Measurements from ENCODE around the gene MAPK1IP1L.

Gene MAPK1IP1L

GRCh38 chr14:55085060-55085660 is 33.7 kb downstream of the MAPK1IP1L start:
- H3K27ac ChIP-seq (replicated peaks; ENCODE audit: low read length) = no peak overlapping the region
- no peaks in the 10 kb centered on the region for H3K9me3 ChIP-seq (replicated peaks in 1 of 2; ENCODE audit: control insufficient read depth in 2 of 2, insufficient read depth in 1 of 2, low read depth in 1 of 2, low read length in 2 of 2)
- no peak overlapping the region for H3K4me3 ChIP-seq (ENCODE audit: low read length in 2 of 2)
- no peak overlapping the region for H2BK120ac ChIP-seq (ENCODE audit: low read depth, low read length)
- H2AFZ ChIP-seq (ENCODE audit: low read length) = peak overlapping the region; percentile 1
- no peak overlapping the region for H3K18ac ChIP-seq (ENCODE audit: low read length)
- H3K36me3 ChIP-seq (replicated peaks in 1 of 2; ENCODE audit: control insufficient read depth in 2 of 2, insufficient read depth in 2 of 2, low read length in 2 of 2) = no peaks in the 10 kb centered on the region
- H3K23ac ChIP-seq (ENCODE audit: low read depth, low read length, poor library complexity) = no peak overlapping the region
- no peak overlapping the region for H4K91ac ChIP-seq (ENCODE audit: low read depth, low read length, poor library complexity)
- no peak overlapping the region for H2BK15ac ChIP-seq (ENCODE audit: low read length)
- H3K4ac ChIP-seq (ENCODE audit: low read length) = no peak overlapping the region
- H3K79me1 ChIP-seq (ENCODE audit: low read depth, low read length) = no peaks in the 10 kb centered on the region
- DNase-seq (ENCODE audit: low spot score) = no peak
- H3K9ac ChIP-seq (ENCODE audit: low read depth, low read length, poor library complexity) = no peak overlapping the region
- no peaks in the 10 kb centered on the region for H3K27me3 ChIP-seq (ENCODE audit: control insufficient read depth in 3 of 3, insufficient read depth in 3 of 3, low read depth in 1 of 3, low read length in 3 of 3)
- H3K14ac ChIP-seq (ENCODE audit: low read length) = no peak overlapping the region
- H4K8ac ChIP-seq (ENCODE audit: low read depth, low read length) = no peak overlapping the region
- no peak overlapping the region for H3K4me2 ChIP-seq (ENCODE audit: insufficient read depth, low read length, poor library complexity, severe bottlenecking)
- peaks cover 0 to 2% of the 10 kb centered on the region in 2 donors for H3K4me1 ChIP-seq (ENCODE audit: control insufficient read depth in 2 of 2, insufficient read depth in 1 of 2, low read depth in 1 of 2, low read length in 2 of 2)
- no CpG with 5 or more reads among the region's 4 CpGs for WGBS, 2 donors (ENCODE audit: extremely low coverage in 2 of 2, insufficient read length in 2 of 2, insufficient replicate concordance in 1 of 2)
- no peak overlapping the region for H2BK12ac ChIP-seq (ENCODE audit: low read length)
- H2BK5ac ChIP-seq (ENCODE audit: low read length) = no peak overlapping the region
- no peak overlapping the region for H2AK5ac ChIP-seq (ENCODE audit: low read depth, low read length)

- H3K23ac ChIP-seq (ENCODE audit: low read depth, low read length, poor library complexity) = no peak overlapping the region
- WGBS, 2 donors (ENCODE audit: extremely low coverage in 2 of 2, insufficient read length in 2 of 2, insufficient replicate concordance in 1 of 2) = no CpG with 5 or more reads among the region's 9 CpGs
- no peak overlapping the region for H2AK5ac ChIP-seq (ENCODE audit: low read depth, low read length)
- no peak overlapping the region for H2BK120ac ChIP-seq (ENCODE audit: low read depth, low read length)
- no peak overlapping the region for H2BK12ac ChIP-seq (ENCODE audit: low read length)
- no peak overlapping the region for H4K91ac ChIP-seq (ENCODE audit: low read depth, low read length, poor library complexity)
- H3K9me3 ChIP-seq (replicated peaks in 1 of 2; ENCODE audit: control insufficient read depth in 2 of 2, insufficient read depth in 1 of 2, low read depth in 1 of 2, low read length in 2 of 2) = no peaks in the 10 kb centered on the region
- H3K18ac ChIP-seq (ENCODE audit: low read length) = no peak overlapping the region
- DNase-seq (ENCODE audit: low spot score) = no peak
- no peak overlapping the region for H3K27ac ChIP-seq (replicated peaks; ENCODE audit: low read length)
- H4K8ac ChIP-seq (ENCODE audit: low read depth, low read length) = no peak overlapping the region
- no peak overlapping the region for H2BK5ac ChIP-seq (ENCODE audit: low read length)
- no peaks in the 10 kb centered on the region for H3K36me3 ChIP-seq (replicated peaks in 1 of 2; ENCODE audit: control insufficient read depth in 2 of 2, insufficient read depth in 2 of 2, low read length in 2 of 2)
- H3K79me1 ChIP-seq (ENCODE audit: low read depth, low read length) = no peaks in the 10 kb centered on the region
- H3K4me2 ChIP-seq (ENCODE audit: insufficient read depth, low read length, poor library complexity, severe bottlenecking) = no peak overlapping the region
- no peak overlapping the region for H3K9ac ChIP-seq (ENCODE audit: low read depth, low read length, poor library complexity)
- H3K27me3 ChIP-seq (ENCODE audit: control insufficient read depth in 3 of 3, insufficient read depth in 3 of 3, low read depth in 1 of 3, low read length in 3 of 3) = no peaks in the 10 kb centered on the region
- peaks cover 0 to 2% of the 10 kb centered on the region in 2 donors for H3K4me1 ChIP-seq (ENCODE audit: control insufficient read depth in 2 of 2, insufficient read depth in 1 of 2, low read depth in 1 of 2, low read length in 2 of 2)
- no peak overlapping the region for H2AFZ ChIP-seq (ENCODE audit: low read length)
- no peak overlapping the region for H3K4ac ChIP-seq (ENCODE audit: low read length)
- no peak overlapping the region for H2BK15ac ChIP-seq (ENCODE audit: low read length)
- no peak overlapping the region for H3K4me3 ChIP-seq (ENCODE audit: low read length in 2 of 2)
- no peak overlapping the region for H3K14ac ChIP-seq (ENCODE audit: low read length)
Measured at GRCh38 chr14:55086938-55087337, 35.5 kb downstream of the MAPK1IP1L start.

GRCh38 chr14:55088356-55088755 is 36.9 kb downstream of the MAPK1IP1L start:
- no peak overlapping the region for H2AFZ ChIP-seq (ENCODE audit: low read length)
- H3K4ac ChIP-seq (ENCODE audit: low read length) = no peak overlapping the region
- H3K27me3 ChIP-seq (ENCODE audit: control insufficient read depth in 3 of 3, insufficient read depth in 3 of 3, low read depth in 1 of 3, low read length in 3 of 3) = no peaks in the 10 kb centered on the region
- H3K4me1 ChIP-seq (ENCODE audit: control insufficient read depth in 2 of 2, insufficient read depth in 1 of 2, low read depth in 1 of 2, low read length in 2 of 2) = peaks cover 0 to 2% of the 10 kb centered on the region in 2 donors
- no peaks in the 10 kb centered on the region for H3K9me3 ChIP-seq (replicated peaks in 1 of 2; ENCODE audit: control insufficient read depth in 2 of 2, insufficient read depth in 1 of 2, low read depth in 1 of 2, low read length in 2 of 2)
- H2BK12ac ChIP-seq (ENCODE audit: low read length) = no peak overlapping the region
- H3K14ac ChIP-seq (ENCODE audit: low read length) = no peak overlapping the region
- H3K4me3 ChIP-seq (ENCODE audit: low read length in 2 of 2) = no peak overlapping the region
- H3K79me1 ChIP-seq (ENCODE audit: low read depth, low read length) = peaks cover 2% of the 10 kb centered on the region
- no peak overlapping the region for H3K9ac ChIP-seq (ENCODE audit: low read depth, low read length, poor library complexity)
- H2BK15ac ChIP-seq (ENCODE audit: low read length) = no peak overlapping the region
- H3K27ac ChIP-seq (replicated peaks; ENCODE audit: low read length) = no peak overlapping the region
- DNase-seq (ENCODE audit: low spot score) = no peak
- no peak overlapping the region for H3K18ac ChIP-seq (ENCODE audit: low read length)
- H3K4me2 ChIP-seq (ENCODE audit: insufficient read depth, low read length, poor library complexity, severe bottlenecking) = no peak overlapping the region
- H3K23ac ChIP-seq (ENCODE audit: low read depth, low read length, poor library complexity) = no peak overlapping the region
- no peak overlapping the region for H2BK5ac ChIP-seq (ENCODE audit: low read length)
- H2AK5ac ChIP-seq (ENCODE audit: low read depth, low read length) = no peak overlapping the region
- H3K36me3 ChIP-seq (replicated peaks in 1 of 2; ENCODE audit: control insufficient read depth in 2 of 2, insufficient read depth in 2 of 2, low read length in 2 of 2) = no peaks in the 10 kb centered on the region
- no peak overlapping the region for H4K91ac ChIP-seq (ENCODE audit: low read depth, low read length, poor library complexity)
- no peak overlapping the region for H4K8ac ChIP-seq (ENCODE audit: low read depth, low read length)
- H2BK120ac ChIP-seq (ENCODE audit: low read depth, low read length) = no peak overlapping the region

GRCh38 chr14:55092341-55092740 is 40.9 kb downstream of the MAPK1IP1L start:
- Histone ChIP-seq H3K79me1 (ENCODE audit: low read depth, low read length) (peaks cover 2% of the 10 kb centered on the region), H3K18ac (ENCODE audit: low read length) (no peak overlapping the region), H3K9ac (ENCODE audit: low read depth, low read length, poor library complexity) (no peak overlapping the region), H3K36me3 (replicated peaks in 1 of 2; ENCODE audit: control insufficient read depth in 2 of 2, insufficient read depth in 2 of 2, low read length in 2 of 2) (no peaks in the 10 kb centered on the region), H2BK12ac (ENCODE audit: low read length) (no peak overlapping the region), H2BK5ac (ENCODE audit: low read length) (no peak overlapping the region), H4K8ac (ENCODE audit: low read depth, low read length) (no peak overlapping the region), H3K9me3 (replicated peaks in 1 of 2; ENCODE audit: control insufficient read depth in 2 of 2, insufficient read depth in 1 of 2, low read depth in 1 of 2, low read length in 2 of 2) (no peaks in the 10 kb centered on the region), H3K4ac (ENCODE audit: low read length) (no peak overlapping the region), H3K14ac (ENCODE audit: low read length) (no peak overlapping the region), H2AFZ (ENCODE audit: low read length) (no peak overlapping the region), H4K91ac (ENCODE audit: low read depth, low read length, poor library complexity) (no peak overlapping the region), H2BK120ac (ENCODE audit: low read depth, low read length) (no peak overlapping the region), H3K27me3 (ENCODE audit: control insufficient read depth in 3 of 3, insufficient read depth in 3 of 3, low read depth in 1 of 3, low read length in 3 of 3) (no peaks in the 10 kb centered on the region), H2AK5ac (ENCODE audit: low read depth, low read length) (no peak overlapping the region), H3K4me1 (ENCODE audit: control insufficient read depth in 2 of 2, insufficient read depth in 1 of 2, low read depth in 1 of 2, low read length in 2 of 2) (peaks cover 0 to 2% of the 10 kb centered on the region in 2 donors), H3K4me3 (ENCODE audit: low read length in 2 of 2) (no peak overlapping the region), H3K4me2 (ENCODE audit: insufficient read depth, low read length, poor library complexity, severe bottlenecking) (no peak overlapping the region), H3K23ac (ENCODE audit: low read depth, low read length, poor library complexity) (no peak overlapping the region), H2BK15ac (ENCODE audit: low read length) (no peak overlapping the region), H3K27ac (replicated peaks; ENCODE audit: low read length) (no peak overlapping the region)
- WGBS, 2 donors (ENCODE audit: extremely low coverage in 2 of 2, insufficient read length in 2 of 2, insufficient replicate concordance in 1 of 2) = no CpG with 5 or more reads among the region's 4 CpGs
- DNase-seq (ENCODE audit: low spot score) = no peak

All from neuronal stem cell (in vitro differentiated cells).